ENCODE results near the gene DNAJB8. TPM values are rescaled to one million over a fixed set of nuclear protein-coding genes. Genes with fewer than 3 reads are reported as not detected.

The DNAJB8 gene
- total RNA-seq, 1 donor from 2014 or later = not detected

- Histone ChIP-seq H3K4me2 (ENCODE audit: low read length) (no peak overlapping the region), H3K27ac (ENCODE audit: low read depth, low read length) (no peak overlapping the region), H4K20me1 (ENCODE audit: insufficient read depth, low read length) (no peaks in the 10 kb centered on the region), H3K4me1 (ENCODE audit: insufficient read depth, low read length) (no peaks in the 10 kb centered on the region), H3K79me2 (ENCODE audit: insufficient read depth, low read length) (no peaks in the 10 kb centered on the region), H3K27me3 (ENCODE audit: insufficient read depth, low read length) (peaks cover 58% of the 10 kb centered on the region), H3K36me3 (ENCODE audit: insufficient read depth, low read length) (no peaks in the 10 kb centered on the region), H3K9me3 (ENCODE audit: insufficient read depth, low read depth, low read length) (no peaks in the 10 kb centered on the region), H3K9ac (ENCODE audit: low read length) (no peak overlapping the region), H3K4me3 (ENCODE audit: insufficient read depth, low read depth, low read length) (no peak overlapping the region), H2AFZ (ENCODE audit: low read depth, low read length) (no peak overlapping the region)
- TF ChIP-seq CTCF (IDR thresholded peaks at IDR 0.05; ENCODE audit: insufficient read depth, low read depth, low read length) (no peak), EZH2 (IDR thresholded peaks at IDR 0.05; ENCODE audit: insufficient read depth, low read length) (no peak)
- FAIRE-seq = no peak
- no peaks in the 10 kb centered on the region for H3K4me1 Mint-ChIP-seq (ENCODE audit: low read depth, unreplicated experiment)
- H3K27me3 Mint-ChIP-seq (ENCODE audit: low read depth, unreplicated experiment) = peaks cover 77% of the 10 kb centered on the region
- no peaks in the 10 kb centered on the region for H3K36me3 Mint-ChIP-seq (ENCODE audit: low read depth, unreplicated experiment)
- no peak overlapping the region for H3K27ac Mint-ChIP-seq (ENCODE audit: unreplicated experiment)
- H3K4me3 Mint-ChIP-seq (ENCODE audit: unreplicated experiment) = no peak overlapping the region
- no peak for DNase-seq (ENCODE audit: low read depth)
- H3K9me3 Mint-ChIP-seq (ENCODE audit: unreplicated experiment) = no peaks in the 10 kb centered on the region
Observed at GRCh38 chr3:128429751-128430150, 36.9 kb downstream of the DNAJB8 start.

DNA sequence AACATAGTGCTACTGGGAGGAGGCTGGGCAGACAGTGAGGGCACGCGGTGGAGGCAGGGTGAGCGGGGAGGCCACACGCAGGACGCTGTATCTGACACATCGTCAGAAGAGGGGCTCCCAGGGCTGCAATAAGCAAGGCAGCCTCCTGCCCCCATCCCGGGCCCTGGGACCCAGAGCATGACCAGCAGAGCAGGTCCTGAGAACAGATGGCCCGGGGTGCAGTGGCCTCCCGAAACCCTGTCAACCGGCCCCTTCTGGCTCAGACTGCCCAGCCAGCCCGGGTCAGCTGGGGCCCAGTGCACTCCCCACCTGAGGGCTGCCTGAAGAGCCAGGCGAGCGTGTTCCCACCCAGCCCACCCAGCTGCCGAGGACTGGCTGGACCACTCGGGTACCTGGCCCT, 37.4 kb downstream of the DNAJB8 start:
- no peaks in the 10 kb centered on the region for H3K79me2 ChIP-seq (ENCODE audit: insufficient read depth, low read length)
- no peaks in the 10 kb centered on the region for H3K4me1 Mint-ChIP-seq (ENCODE audit: low read depth, unreplicated experiment)
- peaks cover 78% of the 10 kb centered on the region for H3K27me3 Mint-ChIP-seq (ENCODE audit: low read depth, unreplicated experiment)
- H3K9ac ChIP-seq (ENCODE audit: low read length) = no peak overlapping the region
- H3K36me3 Mint-ChIP-seq (ENCODE audit: low read depth, unreplicated experiment) = no peaks in the 10 kb centered on the region
- H3K4me1 ChIP-seq (ENCODE audit: insufficient read depth, low read length) = no peaks in the 10 kb centered on the region
- no peak overlapping the region for H3K27ac Mint-ChIP-seq (ENCODE audit: unreplicated experiment)
- no peak overlapping the region for H3K4me3 Mint-ChIP-seq (ENCODE audit: unreplicated experiment)
- no peak overlapping the region for H3K4me3 ChIP-seq (ENCODE audit: insufficient read depth, low read depth, low read length)
- no peak overlapping the region for H3K4me2 ChIP-seq (ENCODE audit: low read length)
- no peak overlapping the region for H2AFZ ChIP-seq (ENCODE audit: low read depth, low read length)
- H3K27ac ChIP-seq (ENCODE audit: low read depth, low read length) = no peak overlapping the region
- no peaks in the 10 kb centered on the region for H3K9me3 ChIP-seq (ENCODE audit: insufficient read depth, low read depth, low read length)
- H3K9me3 Mint-ChIP-seq (ENCODE audit: unreplicated experiment) = no peaks in the 10 kb centered on the region
- no peak for FAIRE-seq
- TF ChIP-seq CTCF (IDR thresholded peaks at IDR 0.05; ENCODE audit: insufficient read depth, low read depth, low read length) (no peak), EZH2 (IDR thresholded peaks at IDR 0.05; ENCODE audit: insufficient read depth, low read length) (no peak)
- peaks cover 53% of the 10 kb centered on the region for H3K27me3 ChIP-seq (ENCODE audit: insufficient read depth, low read length)
- H4K20me1 ChIP-seq (ENCODE audit: insufficient read depth, low read length) = no peaks in the 10 kb centered on the region
- no peaks in the 10 kb centered on the region for H3K36me3 ChIP-seq (ENCODE audit: insufficient read depth, low read length)
- DNase-seq (ENCODE audit: low read depth) = no peak

GRCh38 chr3:128427872-128428822, 38.5 kb downstream of the DNAJB8 start:
- Histone ChIP-seq H3K27me3 (ENCODE audit: insufficient read depth, low read length) (peaks cover 45% of the 10 kb centered on the region), H3K4me2 (ENCODE audit: low read length) (no peak overlapping the region), H3K4me1 (ENCODE audit: insufficient read depth, low read length) (no peaks in the 10 kb centered on the region), H3K9ac (ENCODE audit: low read length) (no peak overlapping the region), H4K20me1 (ENCODE audit: insufficient read depth, low read length) (no peaks in the 10 kb centered on the region), H2AFZ (ENCODE audit: low read depth, low read length) (no peak overlapping the region), H3K4me3 (ENCODE audit: insufficient read depth, low read depth, low read length) (no peak overlapping the region), H3K79me2 (ENCODE audit: insufficient read depth, low read length) (no peaks in the 10 kb centered on the region), H3K27ac (ENCODE audit: low read depth, low read length) (no peak overlapping the region), H3K9me3 (ENCODE audit: insufficient read depth, low read depth, low read length) (no peaks in the 10 kb centered on the region), H3K36me3 (ENCODE audit: insufficient read depth, low read length) (no peaks in the 10 kb centered on the region)
- no peaks in the 10 kb centered on the region for H3K36me3 Mint-ChIP-seq (ENCODE audit: low read depth, unreplicated experiment)
- FAIRE-seq (no peak), DNase-seq (ENCODE audit: low read depth) (no peak)
- H3K27ac Mint-ChIP-seq (ENCODE audit: unreplicated experiment) = no peak overlapping the region
- H3K9me3 Mint-ChIP-seq (ENCODE audit: unreplicated experiment) = no peaks in the 10 kb centered on the region
- TF ChIP-seq CTCF (IDR thresholded peaks at IDR 0.05; ENCODE audit: insufficient read depth, low read depth, low read length) (no peak), EZH2 (IDR thresholded peaks at IDR 0.05; ENCODE audit: insufficient read depth, low read length) (no peak)
- H3K27me3 Mint-ChIP-seq (ENCODE audit: low read depth, unreplicated experiment) = peaks cover 77% of the 10 kb centered on the region
- H3K4me1 Mint-ChIP-seq (ENCODE audit: low read depth, unreplicated experiment) = no peaks in the 10 kb centered on the region
- no peak overlapping the region for H3K4me3 Mint-ChIP-seq (ENCODE audit: unreplicated experiment)
